GM23338 (cell line): ENCODE measurements around the gene SMG6.

ENCODE experiments used
- ETS1 ChIP-seq: IDR thresholded peaks from 2 replicates; pipeline ENCODE4 v1.6.1; 2016; ENCODE audit warnings: antibody characterized with exemption
- ZNF114 ChIP-seq: fragments of 250-450 bp; sonication (Bioruptor Pico); IDR thresholded peaks from 2 replicates; pipeline ENCODE4 v1.5.0; 2020; ENCODE audit warnings: mild to moderate bottlenecking, moderate library complexity
- TF ChIP-seq, protein P1 (sequence below), 2 experiments: fragments of 200-600 bp in 1 of 2; sonication (generic) in 1 of 2; conservative IDR thresholded peaks; 2 replicates each; pipeline versions ENCODE4 v1.5.1 to v1.6.1; 2016 to 2017; ENCODE audit warnings: antibody characterized with exemption in 2 of 2, low read depth in 2 of 2, mild to moderate bottlenecking in 2 of 2, moderate library complexity in 1 of 2
- TF ChIP-seq, protein P2 (sequence below): IDR thresholded peaks from one replicate; pipeline ENCODE4 v1.6.1; 2018; ENCODE audit warnings: antibody characterized with exemption; ENCODE audit not compliant: unreplicated experiment

GRCh38 chr17:2289878-2290478, 13.6 kb downstream of the SMG6 start:
- TF ChIP-seq, protein P1, sequence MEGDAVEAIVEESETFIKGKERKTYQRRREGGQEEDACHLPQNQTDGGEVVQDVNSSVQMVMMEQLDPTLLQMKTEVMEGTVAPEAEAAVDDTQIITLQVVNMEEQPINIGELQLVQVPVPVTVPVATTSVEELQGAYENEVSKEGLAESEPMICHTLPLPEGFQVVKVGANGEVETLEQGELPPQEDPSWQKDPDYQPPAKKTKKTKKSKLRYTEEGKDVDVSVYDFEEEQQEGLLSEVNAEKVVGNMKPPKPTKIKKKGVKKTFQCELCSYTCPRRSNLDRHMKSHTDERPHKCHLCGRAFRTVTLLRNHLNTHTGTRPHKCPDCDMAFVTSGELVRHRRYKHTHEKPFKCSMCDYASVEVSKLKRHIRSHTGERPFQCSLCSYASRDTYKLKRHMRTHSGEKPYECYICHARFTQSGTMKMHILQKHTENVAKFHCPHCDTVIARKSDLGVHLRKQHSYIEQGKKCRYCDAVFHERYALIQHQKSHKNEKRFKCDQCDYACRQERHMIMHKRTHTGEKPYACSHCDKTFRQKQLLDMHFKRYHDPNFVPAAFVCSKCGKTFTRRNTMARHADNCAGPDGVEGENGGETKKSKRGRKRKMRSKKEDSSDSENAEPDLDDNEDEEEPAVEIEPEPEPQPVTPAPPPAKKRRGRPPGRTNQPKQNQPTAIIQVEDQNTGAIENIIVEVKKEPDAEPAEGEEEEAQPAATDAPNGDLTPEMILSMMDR (conservative IDR thresholded peaks at IDR 0.05; ENCODE audit: low read depth in 2 of 2), result no peak
- TF ChIP-seq, protein P2, sequence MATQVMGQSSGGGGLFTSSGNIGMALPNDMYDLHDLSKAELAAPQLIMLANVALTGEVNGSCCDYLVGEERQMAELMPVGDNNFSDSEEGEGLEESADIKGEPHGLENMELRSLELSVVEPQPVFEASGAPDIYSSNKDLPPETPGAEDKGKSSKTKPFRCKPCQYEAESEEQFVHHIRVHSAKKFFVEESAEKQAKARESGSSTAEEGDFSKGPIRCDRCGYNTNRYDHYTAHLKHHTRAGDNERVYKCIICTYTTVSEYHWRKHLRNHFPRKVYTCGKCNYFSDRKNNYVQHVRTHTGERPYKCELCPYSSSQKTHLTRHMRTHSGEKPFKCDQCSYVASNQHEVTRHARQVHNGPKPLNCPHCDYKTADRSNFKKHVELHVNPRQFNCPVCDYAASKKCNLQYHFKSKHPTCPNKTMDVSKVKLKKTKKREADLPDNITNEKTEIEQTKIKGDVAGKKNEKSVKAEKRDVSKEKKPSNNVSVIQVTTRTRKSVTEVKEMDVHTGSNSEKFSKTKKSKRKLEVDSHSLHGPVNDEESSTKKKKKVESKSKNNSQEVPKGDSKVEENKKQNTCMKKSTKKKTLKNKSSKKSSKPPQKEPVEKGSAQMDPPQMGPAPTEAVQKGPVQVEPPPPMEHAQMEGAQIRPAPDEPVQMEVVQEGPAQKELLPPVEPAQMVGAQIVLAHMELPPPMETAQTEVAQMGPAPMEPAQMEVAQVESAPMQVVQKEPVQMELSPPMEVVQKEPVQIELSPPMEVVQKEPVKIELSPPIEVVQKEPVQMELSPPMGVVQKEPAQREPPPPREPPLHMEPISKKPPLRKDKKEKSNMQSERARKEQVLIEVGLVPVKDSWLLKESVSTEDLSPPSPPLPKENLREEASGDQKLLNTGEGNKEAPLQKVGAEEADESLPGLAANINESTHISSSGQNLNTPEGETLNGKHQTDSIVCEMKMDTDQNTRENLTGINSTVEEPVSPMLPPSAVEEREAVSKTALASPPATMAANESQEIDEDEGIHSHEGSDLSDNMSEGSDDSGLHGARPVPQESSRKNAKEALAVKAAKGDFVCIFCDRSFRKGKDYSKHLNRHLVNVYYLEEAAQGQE, result no peak
- TF ChIP-seq ZNF114 (CRISPR knock-in tag) (no peak), ETS1 (no peak)
